Activated T-cell treated with anti-CD3 and anti-CD28 coated beads, Interleukin-2, amount 50 U/mL, for 48 hours (primary cell): ENCODE measurements around the gene MRGPRF.
"Not testable (repeated sequence)": the region's sequence is repeated elsewhere in the genome, so short reads cannot be mapped to it uniquely, and the experiment has no call there.

Experiments
- DNase-seq, 2 experiments: peaks; one replicate each; pipeline ENCODE4 v3.0.0-alpha.2; 2020

MRGPRF gene

GRCh38 chr11:68980776-68981065 is 32.3 kb downstream of the MRGPRF start, which contains the start of gene MRGPRD:
Gene MRGPRD, minus strand, starts transcription at chr11:68980986. Its CDS starts 0 bp downstream, at chr11:68980986.
- DNase-seq: no peak

GRCh38 chr11:68979931-68980775 is 32.9 kb downstream of the MRGPRF start:
- no peak for DNase-seq

- DNase-seq: no peak
Measured at GRCh38 chr11:68978931-68979594, 34.0 kb downstream of the MRGPRF start.

- no peak for DNase-seq
Measured at GRCh38 chr11:68978626-68978930, 34.5 kb downstream of the MRGPRF start.

GRCh38 chr11:68977781-68978625 is 35.0 kb downstream of the MRGPRF start:
- DNase-seq: no peak

- no peak for DNase-seq
Measured at GRCh38 chr11:68976563-68976962, 36.5 kb downstream of the MRGPRF start.

GRCh38 chr11:68976095-68976494 is 37.0 kb downstream of the MRGPRF start:
- no peak for DNase-seq

- peak; percentile 29 to 32 for DNase-seq
Measured at GRCh38 chr11:68974421-68975194, 38.4 kb downstream of the MRGPRF start.

GRCh38 chr11:68973706-68974105 is 39.3 kb downstream of the MRGPRF start:
- DNase-seq: not testable (repeated sequence)

- no peak for DNase-seq
Measured at GRCh38 chr11:68973219-68973618, 39.8 kb downstream of the MRGPRF start.

GRCh38 chr11:68970921-68971636 is 42.0 kb downstream of the MRGPRF start:
- no peak for DNase-seq

GRCh38 chr11:68969386-68969785 is 43.7 kb downstream of the MRGPRF start:
- no peak for DNase-seq

GRCh38 chr11:68968306-68969250 is 44.5 kb downstream of the MRGPRF start:
- DNase-seq: no peak

GRCh38 chr11:68966894-68967780 is 45.9 kb downstream of the MRGPRF start:
- no peak for DNase-seq

GRCh38 chr11:68965901-68966853 is 46.9 kb downstream of the MRGPRF start:
- DNase-seq: peak in 1 of 2 experiments; percentile 4

GRCh38 chr11:68963779-68964178 is 49.3 kb downstream of the MRGPRF start:
- no peak for DNase-seq

GRCh38 chr11:68962527-68963250 is 50.4 kb downstream of the MRGPRF start:
- DNase-seq: no peak

GRCh38 chr11:68961245-68961644 is 51.8 kb downstream of the MRGPRF start:
- DNase-seq: no peak
